BLaER1 (cell line): Measurements from ENCODE around the gene ATL2.

Source experiments
- H3K27ac ChIP-seq: shearing (Covaris generic); formaldehyde crosslinking; 2 replicates; pipeline ENCODE4 v1.8.1; 2022
- H3K27me3 ChIP-seq: shearing (Covaris generic); formaldehyde crosslinking; 2 replicates; pipeline ENCODE4 v1.8.1; 2022
- H3K36me3 ChIP-seq: shearing (Covaris generic); formaldehyde crosslinking; 2 replicates; pipeline ENCODE4 v1.8.1; 2022
- H3K4me1 ChIP-seq: shearing (Covaris generic); formaldehyde crosslinking; 2 replicates; pipeline ENCODE4 v1.8.1; 2022
- H3K4me2 ChIP-seq: shearing (Covaris generic); formaldehyde crosslinking; 2 replicates; pipeline ENCODE4 v1.8.1; 2022
- H3K4me3 ChIP-seq: shearing (Covaris generic); formaldehyde crosslinking; 2 replicates; pipeline ENCODE4 v1.8.1; 2022
- H3K9ac ChIP-seq: shearing (Covaris generic); formaldehyde crosslinking; 2 replicates; pipeline ENCODE4 v1.8.1; 2022
- H3K9me3 ChIP-seq: shearing (Covaris generic); formaldehyde crosslinking; 2 replicates; pipeline ENCODE4 v1.8.1; 2022
- H4K20me1 ChIP-seq: shearing (Covaris generic); formaldehyde crosslinking; 2 replicates; pipeline ENCODE4 v1.8.1; 2022
- Cebpa-rat ChIP-seq: shearing (Covaris generic); IDR thresholded peaks from 2 replicates; pipeline ENCODE4 v1.8.1; 2022

Gene ATL2

DNA sequence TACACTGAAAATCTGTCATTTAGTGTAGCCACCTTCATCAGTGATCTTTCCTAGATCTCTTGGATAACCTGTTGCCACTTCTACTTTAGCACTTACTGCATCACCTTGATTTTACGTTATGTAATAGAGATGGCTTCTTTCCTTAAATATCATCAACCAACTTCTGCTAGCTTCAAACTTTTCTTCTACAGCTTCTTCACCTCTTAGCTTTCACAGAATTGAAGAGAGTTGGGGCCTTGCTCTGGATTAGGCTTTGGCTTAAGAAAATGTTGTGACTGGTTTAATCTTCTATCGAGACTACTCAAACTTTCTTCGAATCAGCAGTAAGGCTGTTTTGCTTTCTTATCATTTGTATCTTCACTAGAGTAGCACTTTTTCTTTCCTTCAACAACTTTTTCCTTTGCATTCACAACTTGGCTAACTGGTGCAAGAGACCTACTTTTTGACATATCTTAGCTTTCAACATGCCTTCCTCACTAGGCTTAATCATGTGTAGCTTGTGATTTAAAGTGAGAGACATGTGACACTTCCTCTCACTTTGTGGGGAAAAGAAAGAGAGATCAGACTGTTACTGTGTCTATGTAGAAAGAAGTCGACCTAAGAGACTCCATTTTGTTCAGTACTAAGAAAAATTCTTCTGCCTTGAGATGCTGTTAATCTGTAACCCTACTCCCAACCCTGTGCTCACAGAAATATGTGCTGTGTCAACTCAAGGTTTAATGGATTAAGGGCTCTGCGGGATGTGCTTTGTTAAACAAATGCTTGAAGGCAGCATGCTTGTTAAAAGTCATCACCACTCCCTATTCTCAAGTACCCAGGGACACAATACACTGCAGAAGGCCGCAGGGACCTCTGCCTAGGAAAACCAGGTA is 99.6 kb downstream of the ATL2 start:
- no peak overlapping the region for H3K4me2 ChIP-seq
- TF ChIP-seq Cebpa-rat = no peak

DNA sequence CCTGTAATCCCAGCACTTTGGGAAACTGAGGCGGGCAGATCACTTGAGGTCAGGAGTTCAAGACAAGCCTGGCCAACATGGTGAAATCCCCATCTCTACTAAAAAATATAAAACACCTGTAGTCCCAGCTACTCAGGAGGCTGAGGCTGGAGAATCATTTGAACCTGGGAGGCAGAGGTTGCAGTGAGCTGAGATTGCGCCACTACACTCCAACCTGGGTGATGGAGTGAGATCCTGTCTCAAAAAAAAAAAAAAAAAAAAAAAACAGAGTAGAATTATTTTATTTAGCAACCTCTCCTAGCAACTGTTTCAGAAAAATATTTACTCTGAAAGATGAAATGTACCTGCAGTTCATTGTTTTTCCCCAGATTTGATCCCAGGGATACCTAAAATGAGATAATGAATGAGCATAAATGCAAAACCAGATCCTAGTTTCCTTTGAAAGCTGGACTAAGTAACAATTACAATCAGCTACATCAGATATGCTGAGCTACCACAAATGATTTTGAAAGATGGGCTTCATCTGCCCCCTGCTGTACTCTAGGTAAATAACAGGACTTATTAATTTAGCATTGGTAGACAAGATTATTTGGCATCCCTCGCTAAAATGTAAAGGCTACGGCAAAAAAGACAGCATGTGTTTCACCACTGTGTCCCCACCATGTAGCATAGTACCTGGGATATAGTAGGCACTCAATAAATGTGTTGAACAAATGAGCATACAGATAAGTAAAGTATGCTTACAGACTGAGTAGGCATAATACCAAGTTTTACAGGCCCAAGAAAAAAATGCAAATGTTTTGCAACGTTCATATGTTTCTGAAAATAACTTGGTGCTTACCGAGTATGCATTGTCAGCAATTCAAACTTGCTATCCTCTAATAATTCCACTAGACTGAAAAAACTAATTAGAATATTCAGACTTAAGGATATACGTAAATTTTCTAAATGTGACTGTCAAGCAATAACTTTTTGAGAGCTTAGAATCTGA is 102.5 kb downstream of the ATL2 start:
- H3K4me2 ChIP-seq = no peak overlapping the region
- H3K27ac ChIP-seq = no peak overlapping the region
- H3K36me3 ChIP-seq = no peaks in the 10 kb centered on the region
- TF ChIP-seq Cebpa-rat = no peak
- no peaks in the 10 kb centered on the region for H3K9me3 ChIP-seq
- no peak overlapping the region for H3K9ac ChIP-seq
- no peaks in the 10 kb centered on the region for H4K20me1 ChIP-seq
- H3K4me3 ChIP-seq = no peak overlapping the region
- peaks cover 6% of the 10 kb centered on the region; the same call in 1 of the 2 replicates for H3K4me1 ChIP-seq
- no peaks in the 10 kb centered on the region for H3K27me3 ChIP-seq

More for the DNA sequence above, 99.6 kb downstream of the ATL2 start:
- Histone ChIP-seq H4K20me1 (no peaks in the 10 kb centered on the region), H3K4me3 (no peak overlapping the region), H3K27ac (no peak overlapping the region), H3K9ac (no peak overlapping the region), H3K4me1 (peaks cover 6% of the 10 kb centered on the region; the same call in 1 of the 2 replicates), H3K36me3 (no peaks in the 10 kb centered on the region), H3K9me3 (no peaks in the 10 kb centered on the region), H3K27me3 (no peaks in the 10 kb centered on the region)

- Histone ChIP-seq H4K20me1 (no peaks in the 10 kb centered on the region), H3K4me3 (no peak overlapping the region), H3K27me3 (no peaks in the 10 kb centered on the region), H3K36me3 (no peaks in the 10 kb centered on the region), H3K4me2 (no peak overlapping the region), H3K4me1 (no peaks in the 10 kb centered on the region), H3K9ac (no peak overlapping the region), H3K27ac (no peak overlapping the region), H3K9me3 (peaks cover 9% of the 10 kb centered on the region)
- TF ChIP-seq Cebpa-rat = no peak
Observed at GRCh38 chr2:38271697-38272096, 105.4 kb downstream of the ATL2 start.

GRCh38 chr2:38269421-38269820 is 107.7 kb downstream of the ATL2 start:
- H3K27me3 ChIP-seq = no peaks in the 10 kb centered on the region
- no peak overlapping the region for H3K27ac ChIP-seq
- H3K4me2 ChIP-seq = no peak overlapping the region
- TF ChIP-seq Cebpa-rat = no peak
- no peaks in the 10 kb centered on the region for H3K36me3 ChIP-seq
- no peaks in the 10 kb centered on the region for H4K20me1 ChIP-seq
- H3K9me3 ChIP-seq = peaks cover 19% of the 10 kb centered on the region
- H3K4me3 ChIP-seq = no peak overlapping the region
- no peaks in the 10 kb centered on the region for H3K4me1 ChIP-seq
- H3K9ac ChIP-seq = no peak overlapping the region

- H3K27me3 ChIP-seq = no peaks in the 10 kb centered on the region
- no peak for TF ChIP-seq Cebpa-rat
- H3K9ac ChIP-seq = no peak overlapping the region
- peaks cover 19% of the 10 kb centered on the region for H3K9me3 ChIP-seq
- no peak overlapping the region for H3K27ac ChIP-seq
- H3K4me2 ChIP-seq = no peak overlapping the region
- H3K4me1 ChIP-seq = no peaks in the 10 kb centered on the region
- no peak overlapping the region for H3K4me3 ChIP-seq
- H3K36me3 ChIP-seq = no peaks in the 10 kb centered on the region
- no peaks in the 10 kb centered on the region for H4K20me1 ChIP-seq
Observed at GRCh38 chr2:38268691-38269327, 108.3 kb downstream of the ATL2 start.

DNA sequence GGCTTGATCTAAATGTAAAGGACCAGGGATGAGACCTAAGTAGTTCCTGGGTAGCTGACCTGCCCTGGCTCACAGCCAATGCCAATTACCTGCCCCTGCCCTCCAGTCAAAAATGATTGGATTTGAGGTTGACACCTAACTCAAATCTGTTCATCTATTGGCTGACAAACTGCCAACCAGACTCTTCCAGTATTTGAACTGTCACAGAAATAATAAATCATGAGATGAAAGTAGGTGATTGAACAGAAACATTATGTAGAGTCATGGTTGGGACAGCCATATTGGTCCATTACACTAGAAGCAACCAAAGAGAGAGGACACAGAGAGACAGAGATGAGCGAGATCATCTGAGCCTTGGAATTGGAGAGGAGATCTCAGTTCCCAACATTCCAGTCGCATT is 109.1 kb downstream of the ATL2 start:
- no peak for TF ChIP-seq Cebpa-rat
- Histone ChIP-seq H3K9me3 (peaks cover 19% of the 10 kb centered on the region), H3K9ac (no peak overlapping the region), H4K20me1 (no peaks in the 10 kb centered on the region), H3K27me3 (no peaks in the 10 kb centered on the region), H3K27ac (no peak overlapping the region), H3K4me3 (no peak overlapping the region), H3K36me3 (no peaks in the 10 kb centered on the region), H3K4me1 (no peaks in the 10 kb centered on the region), H3K4me2 (no peak overlapping the region)

- Histone ChIP-seq H3K27me3 (no peaks in the 10 kb centered on the region), H3K27ac (no peak overlapping the region), H3K9ac (no peak overlapping the region), H3K9me3 (peaks cover 19% of the 10 kb centered on the region), H3K4me2 (no peak overlapping the region), H3K36me3 (no peaks in the 10 kb centered on the region), H3K4me3 (no peak overlapping the region), H4K20me1 (no peaks in the 10 kb centered on the region), H3K4me1 (no peaks in the 10 kb centered on the region)
- TF ChIP-seq Cebpa-rat = no peak
Observed at GRCh38 chr2:38267270-38267925, 109.7 kb downstream of the ATL2 start.

DNA sequence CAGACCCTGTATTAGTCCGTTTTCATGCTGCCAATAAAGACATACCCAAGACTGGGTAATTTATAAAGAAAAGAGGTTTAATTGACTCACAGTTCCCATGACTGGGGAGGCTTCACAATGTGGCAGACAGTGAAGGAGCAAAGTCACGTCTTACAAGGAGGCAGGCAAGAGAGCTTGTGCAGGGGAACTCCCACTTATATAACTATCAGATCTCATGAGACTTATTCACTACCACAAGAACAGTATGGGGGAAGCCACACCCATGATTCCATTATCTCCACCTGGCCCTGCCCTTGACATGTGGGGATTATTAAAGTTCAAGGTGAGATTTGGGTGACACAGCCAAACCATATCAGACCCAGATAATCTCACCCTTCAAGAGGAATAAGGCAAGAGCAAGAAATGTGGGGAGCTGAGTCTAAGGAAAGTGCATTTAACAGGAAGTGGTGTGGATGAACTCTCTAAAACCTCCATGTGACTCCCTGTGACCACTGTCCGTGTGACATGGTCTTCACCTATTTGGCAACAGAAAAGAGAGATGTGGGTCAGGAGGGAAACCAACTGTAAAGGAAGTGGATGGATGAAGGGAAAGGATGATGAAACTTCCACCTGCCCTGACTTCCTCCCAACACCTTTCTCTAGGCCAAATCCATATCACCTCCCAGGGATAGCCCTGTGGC is 110.6 kb downstream of the ATL2 start:
- H3K4me2 ChIP-seq = no peak overlapping the region
- no peak overlapping the region for H3K9ac ChIP-seq
- H3K27ac ChIP-seq = no peak overlapping the region
- H4K20me1 ChIP-seq = no peaks in the 10 kb centered on the region
- H3K9me3 ChIP-seq = peaks cover 19% of the 10 kb centered on the region
- no peak overlapping the region for H3K4me3 ChIP-seq
- no peaks in the 10 kb centered on the region for H3K27me3 ChIP-seq
- no peaks in the 10 kb centered on the region for H3K4me1 ChIP-seq
- H3K36me3 ChIP-seq = no peaks in the 10 kb centered on the region
- TF ChIP-seq Cebpa-rat = no peak

- Histone ChIP-seq H3K36me3 (no peaks in the 10 kb centered on the region), H3K27ac (no peak overlapping the region)
- no peak for TF ChIP-seq Cebpa-rat
Observed at GRCh38 chr2:38265461-38265860, 111.6 kb downstream of the ATL2 start.

More at GRCh38 chr2:38265461-38265860, 111.6 kb downstream of the ATL2 start:
- no peaks in the 10 kb centered on the region for H4K20me1 ChIP-seq
- no peak overlapping the region for H3K4me2 ChIP-seq
- H3K9ac ChIP-seq = no peak overlapping the region
- peaks cover 19% of the 10 kb centered on the region for H3K9me3 ChIP-seq
- H3K4me3 ChIP-seq = no peak overlapping the region
- no peaks in the 10 kb centered on the region for H3K4me1 ChIP-seq
- no peaks in the 10 kb centered on the region for H3K27me3 ChIP-seq
